SK-N-SH (cell line): ENCODE data around the gene RNFT2. TPM values are rescaled to one million over a fixed set of nuclear protein-coding genes. Genes with fewer than 3 reads are reported as not detected.

Experiments
- CTCF ChIA-PET: fragments of 300-600, 350-600 bp; formaldehyde crosslinking; extraction: SDS; loops from one replicate; lab custom pipeline; 2021; lab: Yijun Ruan, JAX
- POLR2A ChIA-PET: fragments of 350-600 bp; sonication (Branson Sonifier 250); formaldehyde crosslinking; extraction: SDS; loops from one replicate; lab custom pipeline; 2020; ENCODE audit warnings: antibody characterized with exemption, inconsistent platforms; lab: Yijun Ruan, JAX
- DNase-seq: peaks from one replicate; pipeline ENCODE4 v3.0.0; 2012
- H2AFZ ChIP-seq: fragments of 200-600 bp; sonication (generic); 2 replicates; pipeline ENCODE4 v1.8.1; 2016; ENCODE audit warnings: antibody characterized with exemption, mild to moderate bottlenecking, low read depth
- H3F3A ChIP-seq: fragments of 200-600 bp; sonication (generic); replicated peaks from 2 replicates; pipeline ENCODE3; 2016; ENCODE audit warnings: antibody characterized with exemption, mild to moderate bottlenecking; ENCODE audit not compliant: insufficient read depth
- H3K27ac ChIP-seq, 2 experiments: fragments of 200-500 bp in 1 of 2; fragments of 200-600 bp in 1 of 2; sonication (Bioruptor generic) in 1 of 2; sonication (generic), shearing (Covaris generic) in 1 of 2; 2 replicates each; pipeline versions ENCODE4 v1.5.1 to v1.6.1; 2014 to 2016; ENCODE audit warnings: low read depth in 2 of 2, inconsistent platforms in 1 of 2, low read length in 1 of 2, mild to moderate bottlenecking in 1 of 2, mixed read lengths in 1 of 2
- H3K27me3 ChIP-seq: fragments of 200-600 bp; sonication (generic), shearing (Covaris generic); 2 replicates; pipeline ENCODE4 v1.6.1; 2016; ENCODE audit warnings: mixed run types; ENCODE audit not compliant: insufficient read depth
- H3K36me3 ChIP-seq, 2 experiments: fragments of 200-500 bp in 1 of 2; fragments of 200-600 bp in 1 of 2; sonication (Bioruptor generic) in 1 of 2; sonication (generic) in 1 of 2; replicated peaks in 1 of 2; 2 replicates each; pipeline versions ENCODE3 to v1.5.1; 2014 to 2016; ENCODE audit warnings: low read length in 1 of 2, mild to moderate bottlenecking in 1 of 2; ENCODE audit not compliant: insufficient read depth in 2 of 2, control insufficient read depth in 1 of 2
- H3K4me1 ChIP-seq, 2 experiments: fragments of 200-500 bp in 1 of 2; fragments of 200-600 bp in 1 of 2; sonication (Bioruptor generic) in 1 of 2; sonication (generic), shearing (Covaris generic) in 1 of 2; 2 replicates each; pipeline versions ENCODE4 v1.5.1 to v1.6.1; 2014 to 2016; ENCODE audit warnings: low read depth in 1 of 2, low read length in 1 of 2, mixed run types in 1 of 2; ENCODE audit not compliant: insufficient read depth in 2 of 2, control insufficient read depth in 1 of 2
- H3K4me2 ChIP-seq: fragments of 200-600 bp; sonication (generic), shearing (Covaris generic); 2 replicates; pipeline ENCODE4 v1.6.1; 2017; ENCODE audit warnings: mixed run types
- H3K4me3 ChIP-seq, 2 experiments: fragments of 200-500 bp in 1 of 2; fragments of 200-600 bp in 1 of 2; sonication (Bioruptor generic) in 1 of 2; sonication (generic), shearing (Covaris generic) in 1 of 2; 2 replicates each; pipeline versions ENCODE4 v1.5.1 to v1.8.1; 2014 to 2016; ENCODE audit warnings: low read depth in 2 of 2, inconsistent platforms in 1 of 2, low read length in 1 of 2, mild to moderate bottlenecking in 1 of 2, mixed read lengths in 1 of 2, moderate library complexity in 1 of 2
- H3K79me2 ChIP-seq: fragments of 200-600 bp; sonication (generic); 2 replicates; pipeline ENCODE4 v1.8.1; 2017; ENCODE audit warnings: mild to moderate bottlenecking; ENCODE audit not compliant: insufficient read depth
- H3K9ac ChIP-seq: fragments of 200-600 bp; sonication (generic); 2 replicates; pipeline ENCODE4 v1.6.1; 2017; ENCODE audit warnings: mixed run types
- H3K9me2 ChIP-seq: fragments of 200-600 bp; sonication (generic); 2 replicates; pipeline ENCODE4 v1.6.1; 2017; ENCODE audit warnings: mixed run types
- H3K9me3 ChIP-seq: fragments of 200-600 bp; sonication (generic); 2 replicates; pipeline ENCODE4 v1.6.1; 2017; ENCODE audit warnings: mixed run types, mild to moderate bottlenecking, moderate library complexity
- H4K20me1 ChIP-seq: fragments of 200-600 bp; sonication (generic); 2 replicates; pipeline ENCODE4 v1.6.1; 2017; ENCODE audit warnings: mild to moderate bottlenecking, mixed run types; ENCODE audit not compliant: insufficient read depth
- CHD2 ChIP-seq: fragments of 150-350 bp; IDR thresholded peaks from 2 replicates; pipeline ENCODE4 v1.6.1; 2018; ENCODE audit warnings: low read length; ENCODE audit not compliant: partially characterized antibody
- ELF1 ChIP-seq: IDR thresholded peaks from 2 replicates; pipeline ENCODE4 v1.4.0; 2012
- EP300 ChIP-seq, 2 experiments: IDR thresholded peaks; 2 replicates each; pipeline versions ENCODE4 v1.4.0 to v1.6.1; 2012; ENCODE audit warnings: borderline replicate concordance in 1 of 2, low read depth in 1 of 2, low read length in 1 of 2
- FOXJ3 ChIP-seq: sonication (generic); formaldehyde crosslinking; IDR thresholded peaks from 2 replicates; pipeline ENCODE4 v1.5.1; 2020; ENCODE audit warnings: mild to moderate bottlenecking, missing genetic modification reagents
- JUND ChIP-seq: IDR thresholded peaks from 2 replicates; pipeline ENCODE4 v1.4.0; 2012
- MXI1 ChIP-seq: IDR thresholded peaks from 2 replicates; pipeline ENCODE4 v1.6.1; 2012; ENCODE audit warnings: mild to moderate bottlenecking, low read depth, low read length, improper control_type of control experiment
- POLR2AphosphoS5 ChIP-seq: IDR thresholded peaks from 2 replicates; pipeline ENCODE4 v1.6.1; 2012; ENCODE audit warnings: low read depth, low read length
- RFX5 ChIP-seq: IDR thresholded peaks from 2 replicates; pipeline ENCODE4 v1.6.1; 2012; ENCODE audit warnings: mild to moderate bottlenecking, improper control_type of control experiment, low read length
- TAF1 ChIP-seq: IDR thresholded peaks from 2 replicates; pipeline ENCODE4 v1.6.1; 2012; ENCODE audit warnings: low read depth, mild to moderate bottlenecking, low read length, moderate library complexity, borderline replicate concordance
- TEAD4 ChIP-seq: IDR thresholded peaks from 2 replicates; pipeline ENCODE4 v1.4.0; 2012; ENCODE audit warnings: mild to moderate bottlenecking, borderline replicate concordance; ENCODE audit not compliant: insufficient read depth
- USF1 ChIP-seq: IDR thresholded peaks from 2 replicates; pipeline ENCODE4 v1.4.0; 2012; ENCODE audit warnings: low read depth, borderline replicate concordance
- USF2 ChIP-seq: fragments of 150-350 bp; IDR thresholded peaks from 2 replicates; pipeline ENCODE4 v1.6.1; 2017; ENCODE audit warnings: antibody characterized with exemption, low read length, low read depth, borderline replicate concordance
- YY1 ChIP-seq: IDR thresholded peaks from 2 replicates; pipeline ENCODE4 v1.4.0; 2012; ENCODE audit warnings: low read depth, mild to moderate bottlenecking
- WGBS: methylation state at CpG from one replicate; pipeline ENCODE4 v1.1.6; 2017; ENCODE audit warnings: low lambda C conversion rate; 5-methylcytosine and 5-hydroxymethylcytosine counted together
- polyA plus RNA-seq, 3 experiments: library from polyadenylated mRNA; depleted of rRNA; stranded (reverse); fragments of >200 nt; gene quantifications; 2 replicates each; pipeline ENCODE4 v1.2.3, GENCODE V29; 2012
- TF ChIP-seq, protein P1 (sequence below): fragments of 200-600 bp; sonication (generic); IDR thresholded peaks from 2 replicates; pipeline ENCODE4 v1.6.1; 2017; ENCODE audit warnings: antibody characterized with exemption, mild to moderate bottlenecking, moderate library complexity

Gene RNFT2
- polyA plus RNA-seq, 1 of the 3 experiments (the other 2 are of a cell fraction): 3.8 TPM

- CTCF ChIA-PET: interaction anchor here (1.1 kb wide), 1 partner anchor 15 kb away, joined by 3 read pairs; no protein-coding TSS in a partner anchor
Measured at GRCh38 chr12:116897476-116897875, 159.4 kb downstream of the RNFT2 start.

DNA sequence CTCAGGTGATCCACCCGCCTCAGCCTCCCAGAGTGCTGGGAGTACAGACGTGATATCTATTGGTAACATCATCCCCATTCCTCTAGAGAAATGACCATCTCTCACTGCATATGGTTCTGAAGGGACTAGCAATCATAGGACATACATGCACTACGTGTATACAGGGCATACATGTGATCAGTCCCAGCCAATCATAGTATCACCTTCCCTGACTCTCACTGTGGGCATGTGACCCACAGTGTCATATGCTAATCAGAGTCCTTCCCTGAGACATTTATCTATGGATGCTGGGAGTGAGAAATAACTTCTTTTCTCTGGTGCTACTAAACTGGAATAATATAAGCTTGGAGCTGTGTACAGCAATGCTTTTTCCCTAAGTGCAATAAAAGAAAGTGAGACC, 160.6 kb downstream of the RNFT2 start:
- Histone ChIP-seq H3F3A (no peaks in the 10 kb centered on the region), H3K9me2 (no peaks in the 10 kb centered on the region), H3K36me3 (no peaks in the 10 kb centered on the region), H3K9ac (no peak overlapping the region), H4K20me1 (no peaks in the 10 kb centered on the region), H3K9me3 (no peaks in the 10 kb centered on the region), H3K27ac (no peak overlapping the region), H3K4me1 (no peaks in the 10 kb centered on the region), H3K27me3 (0 out of 2 replicates have a peak, but pooled peaks cover 6% of the 10 kb centered on the region), H3K4me3 (no peak overlapping the region), H3K79me2 (no peaks in the 10 kb centered on the region), H2AFZ (no peak overlapping the region), H3K4me2 (no peak overlapping the region)
- no peak for TF ChIP-seq JUND
- TF ChIP-seq FOXJ3 (CRISPR knock-in tag): no peak
- TF ChIP-seq RFX5: no peak
- TF ChIP-seq, protein P1, sequence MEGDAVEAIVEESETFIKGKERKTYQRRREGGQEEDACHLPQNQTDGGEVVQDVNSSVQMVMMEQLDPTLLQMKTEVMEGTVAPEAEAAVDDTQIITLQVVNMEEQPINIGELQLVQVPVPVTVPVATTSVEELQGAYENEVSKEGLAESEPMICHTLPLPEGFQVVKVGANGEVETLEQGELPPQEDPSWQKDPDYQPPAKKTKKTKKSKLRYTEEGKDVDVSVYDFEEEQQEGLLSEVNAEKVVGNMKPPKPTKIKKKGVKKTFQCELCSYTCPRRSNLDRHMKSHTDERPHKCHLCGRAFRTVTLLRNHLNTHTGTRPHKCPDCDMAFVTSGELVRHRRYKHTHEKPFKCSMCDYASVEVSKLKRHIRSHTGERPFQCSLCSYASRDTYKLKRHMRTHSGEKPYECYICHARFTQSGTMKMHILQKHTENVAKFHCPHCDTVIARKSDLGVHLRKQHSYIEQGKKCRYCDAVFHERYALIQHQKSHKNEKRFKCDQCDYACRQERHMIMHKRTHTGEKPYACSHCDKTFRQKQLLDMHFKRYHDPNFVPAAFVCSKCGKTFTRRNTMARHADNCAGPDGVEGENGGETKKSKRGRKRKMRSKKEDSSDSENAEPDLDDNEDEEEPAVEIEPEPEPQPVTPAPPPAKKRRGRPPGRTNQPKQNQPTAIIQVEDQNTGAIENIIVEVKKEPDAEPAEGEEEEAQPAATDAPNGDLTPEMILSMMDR: no peak
- POLR2A ChIA-PET: no interaction called here
- CTCF ChIA-PET: no interaction called here
- no peak for DNase-seq
- 0% methylated on average over 1 of the region's 3 CpGs for WGBS

More at GRCh38 chr12:116897476-116897875, 159.4 kb downstream of the RNFT2 start:
- Histone ChIP-seq H4K20me1 (no peaks in the 10 kb centered on the region), H3K9me3 (no peaks in the 10 kb centered on the region), H3F3A (no peaks in the 10 kb centered on the region), H3K4me1 (no peaks in the 10 kb centered on the region), H3K36me3 (no peaks in the 10 kb centered on the region), H3K9ac (no peak overlapping the region), H3K27ac (no peak overlapping the region), H3K9me2 (no peaks in the 10 kb centered on the region), H3K27me3 (0 out of 2 replicates have a peak, but pooled peaks cover 6% of the 10 kb centered on the region), H3K4me2 (no peak overlapping the region), H3K79me2 (no peaks in the 10 kb centered on the region), H2AFZ (no peak overlapping the region), H3K4me3 (no peak overlapping the region)
- TF ChIP-seq FOXJ3 (CRISPR knock-in tag) (no peak), YY1 (no peak), TAF1 (no peak), MXI1 (no peak), POLR2AphosphoS5 (no peak), TEAD4 (no peak), EP300 (IDR thresholded peaks at IDR 0.05; ENCODE audit: borderline replicate concordance in 1 of 2, low read depth in 1 of 2, low read length in 1 of 2) (no peak), ELF1 (no peak), CHD2 (no peak), USF1 (no peak), USF2 (no peak)
- DNase-seq: no peak
- 75% methylated on average over 3 of the region's 4 CpGs for WGBS
- POLR2A ChIA-PET: no interaction called here
